Natural killer cell treated with Interleukin-12 subunit alpha and Interleukin-12 subunit beta and Interleukin-15 and Interleukin-18, amount 100 ng/mL, for 72 hours (primary cell): ENCODE measurements around the gene TOX3. TPM values are rescaled to one million over a fixed set of nuclear protein-coding genes. Genes with fewer than 3 reads are reported as not detected.

Experiments
- ATAC-seq, 2 donors: fragments of 150-1000 bp; cut with Tn5 transposase in 1 of 2; sonication (Bioruptor Pico), chemical (Tn5 transposase) in 1 of 2; 2 replicates each; pipeline ENCODE4 v1.10.0; 2021
- DNase-seq: peaks from one replicate; pipeline ENCODE4 v3.0.0; 2022; ENCODE audit warnings: low spot score
- H3K27ac Mint-ChIP-seq, 2 donors: 1 replicate in 1 of 2; 2 replicates in 1 of 2; pipeline ENCODE4 v1.8.0; 2022; ENCODE audit warnings: mixed read lengths in 2 of 2, mild to moderate bottlenecking in 1 of 2, moderate library complexity in 1 of 2
- H3K27me3 Mint-ChIP-seq, 2 donors: 1 replicate in 1 of 2; 2 replicates in 1 of 2; pipeline ENCODE4 v1.8.0; 2022; ENCODE audit warnings: mixed read lengths in 2 of 2
- H3K36me3 Mint-ChIP-seq: one replicate; pipeline ENCODE4 v1.8.0; 2022; ENCODE audit warnings: mixed read lengths
- H3K4me1 Mint-ChIP-seq, 2 donors: 1 replicate in 1 of 2; 2 replicates in 1 of 2; pipeline ENCODE4 v1.8.0; 2022; ENCODE audit warnings: low read depth in 2 of 2, mixed read lengths in 2 of 2, mild to moderate bottlenecking in 1 of 2
- H3K4me3 Mint-ChIP-seq: one replicate; pipeline ENCODE4 v1.8.0; 2022; ENCODE audit warnings: mixed read lengths
- H3K9me3 Mint-ChIP-seq: 2 replicates; pipeline ENCODE4 v1.8.0; 2022; ENCODE audit warnings: mixed read lengths
- total RNA-seq, 2 donors: library from RNA; stranded (reverse); gene quantifications; one replicate each; pipeline ENCODE4 v1.2.3, GENCODE V29; 2022

Gene TOX3
- total RNA-seq, result not detected

DNA sequence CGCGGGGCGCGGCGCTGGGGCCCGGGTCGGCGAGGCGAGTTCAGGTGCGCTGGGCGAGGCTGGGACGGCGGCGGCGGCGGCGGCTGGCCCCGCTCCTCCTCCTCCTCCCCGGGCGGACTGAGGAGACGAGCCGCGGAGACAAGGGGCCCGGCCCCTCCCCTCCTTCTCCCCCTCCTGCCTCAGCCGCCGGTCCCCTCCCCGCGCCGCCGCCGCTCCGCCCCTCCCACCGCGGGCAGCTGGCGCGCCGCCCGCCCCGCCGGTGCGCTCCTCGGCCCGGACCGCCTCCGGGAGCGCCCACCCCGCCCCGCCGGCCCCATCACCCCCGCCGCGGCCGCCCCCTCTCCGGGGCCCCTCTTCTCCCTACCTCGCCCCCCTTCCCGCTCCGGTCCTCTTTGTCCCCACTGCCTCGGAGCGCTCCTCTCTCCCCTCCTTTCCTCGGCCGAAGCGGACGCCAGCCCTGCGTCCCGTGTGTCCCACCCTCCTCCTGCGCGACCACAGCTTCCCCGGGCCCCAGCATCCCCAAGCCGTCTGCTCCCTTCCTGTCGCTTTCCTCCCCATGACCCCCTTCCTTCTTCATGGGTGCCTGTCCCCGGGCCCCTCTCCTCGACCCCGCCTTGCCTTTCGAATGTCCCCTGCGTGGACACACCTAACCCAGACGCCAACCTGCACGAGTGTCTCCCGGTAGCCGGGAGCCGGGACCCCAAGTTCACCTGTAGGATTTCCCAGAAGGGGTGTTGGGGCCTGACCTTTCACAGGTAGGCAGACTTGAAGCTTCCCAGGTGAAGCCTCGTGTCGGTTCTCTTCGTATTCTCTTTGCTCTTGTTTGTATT, at the start of gene TOX3:
TSS of gene TOX3 (minus strand) at position 140 of the 830 bp plus-strand sequence. CDS start 420 bp downstream, outside the sequence.
- DNase-seq (no peak), ATAC-seq (no peak)
- H3K9me3 Mint-ChIP-seq, result no peaks in the 10 kb centered on the region
- no peak within 1 kb of the TSS for H3K4me3 Mint-ChIP-seq
- H3K36me3 Mint-ChIP-seq, result no peaks in the 10 kb centered on the region
- H3K27ac Mint-ChIP-seq, result no peak within 1 kb of the TSS
- no peaks in the 10 kb centered on the region for H3K4me1 Mint-ChIP-seq
- H3K27me3 Mint-ChIP-seq, result peaks cover 23 to 42% of the 10 kb centered on the region in 2 donors

DNA sequence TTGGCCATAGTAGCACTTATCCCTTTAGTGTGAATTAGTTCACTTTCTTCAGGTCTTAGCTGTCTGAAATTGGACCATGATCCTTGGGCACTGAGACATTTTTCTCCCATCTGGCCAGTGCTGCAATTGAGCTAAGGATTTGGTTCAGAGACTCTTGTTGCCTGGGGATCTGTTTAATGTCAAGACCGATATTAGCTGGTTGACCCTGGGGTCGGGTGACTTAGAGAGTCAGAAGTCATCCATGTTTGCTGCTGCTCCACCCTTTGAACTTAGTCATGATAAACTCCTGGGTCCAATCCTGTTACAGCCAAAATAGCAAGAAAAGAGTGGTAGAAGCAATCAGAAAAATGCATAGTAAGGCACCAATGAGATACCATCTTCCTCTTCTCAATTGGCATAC, 45.8 kb upstream of the TOX3 start:
- ATAC-seq (no peak), DNase-seq (no peak)
- no peaks in the 10 kb centered on the region for H3K36me3 Mint-ChIP-seq
- no peak overlapping the region for H3K27ac Mint-ChIP-seq
- peaks cover 3% of the 10 kb centered on the region for H3K9me3 Mint-ChIP-seq
- H3K27me3 Mint-ChIP-seq, result no peaks in the 10 kb centered on the region
- no peak overlapping the region for H3K4me3 Mint-ChIP-seq
- no peaks in the 10 kb centered on the region for H3K4me1 Mint-ChIP-seq

DNA sequence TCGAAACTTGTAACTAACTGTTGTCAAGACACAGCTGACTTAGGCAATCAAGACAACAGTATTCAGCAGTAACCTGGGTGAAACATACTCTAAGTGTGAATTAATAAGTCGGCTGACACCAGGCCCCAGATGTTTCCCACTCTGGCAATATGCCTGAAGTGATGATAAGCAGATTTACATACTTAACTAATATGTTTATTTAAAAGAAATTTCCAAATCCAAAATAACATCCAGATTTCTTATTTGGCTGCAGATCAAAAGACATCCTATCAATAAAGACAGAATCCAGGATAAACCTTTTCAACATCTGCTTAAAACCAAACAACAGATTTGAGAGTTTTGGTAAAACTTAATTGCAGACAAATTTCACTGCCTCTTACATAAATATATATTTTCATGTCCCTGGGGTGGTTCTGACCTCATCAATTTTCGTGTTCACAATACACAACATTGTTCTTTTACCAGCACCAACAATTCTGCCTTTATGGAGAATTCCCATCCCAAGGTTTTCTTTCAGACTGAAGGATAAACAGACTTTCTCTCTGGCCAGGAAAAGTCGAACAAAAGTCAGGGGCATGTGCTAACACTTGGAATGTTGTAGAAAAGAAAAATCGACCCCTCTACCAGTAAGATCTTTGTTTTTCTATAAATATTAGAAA, 45.1 kb upstream of the TOX3 start:
- no peak for ATAC-seq
- Mint-ChIP-seq H3K4me3 (no peak overlapping the region), H3K27me3 (no peaks in the 10 kb centered on the region), H3K4me1 (no peaks in the 10 kb centered on the region), H3K9me3 (peaks cover 3% of the 10 kb centered on the region), H3K36me3 (no peaks in the 10 kb centered on the region), H3K27ac (no peak overlapping the region)
- no peak for DNase-seq

DNA sequence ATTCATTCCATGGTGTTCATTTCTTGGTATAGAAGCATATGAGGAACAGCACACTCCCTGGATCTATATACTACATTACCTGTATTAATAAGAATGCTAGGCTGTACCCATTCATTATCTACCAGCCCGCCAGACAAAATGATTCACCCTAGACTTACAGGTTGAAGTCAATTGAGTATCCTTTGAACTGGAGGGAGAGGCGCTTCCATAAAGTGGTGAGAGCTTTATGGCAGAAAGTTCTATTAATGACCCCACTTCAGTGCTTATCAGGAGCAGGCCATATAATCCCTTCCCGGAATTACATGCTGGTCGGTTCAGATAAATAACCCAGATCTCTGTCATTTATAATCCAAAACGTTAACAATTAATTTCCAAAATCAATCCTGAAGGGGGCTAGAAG, 44.5 kb upstream of the TOX3 start:
- Mint-ChIP-seq H3K9me3 (peaks cover 3% of the 10 kb centered on the region), H3K27ac (no peak overlapping the region), H3K27me3 (no peaks in the 10 kb centered on the region), H3K4me1 (no peaks in the 10 kb centered on the region), H3K36me3 (no peaks in the 10 kb centered on the region), H3K4me3 (no peak overlapping the region)
- DNase-seq (no peak), ATAC-seq (no peak)

DNA sequence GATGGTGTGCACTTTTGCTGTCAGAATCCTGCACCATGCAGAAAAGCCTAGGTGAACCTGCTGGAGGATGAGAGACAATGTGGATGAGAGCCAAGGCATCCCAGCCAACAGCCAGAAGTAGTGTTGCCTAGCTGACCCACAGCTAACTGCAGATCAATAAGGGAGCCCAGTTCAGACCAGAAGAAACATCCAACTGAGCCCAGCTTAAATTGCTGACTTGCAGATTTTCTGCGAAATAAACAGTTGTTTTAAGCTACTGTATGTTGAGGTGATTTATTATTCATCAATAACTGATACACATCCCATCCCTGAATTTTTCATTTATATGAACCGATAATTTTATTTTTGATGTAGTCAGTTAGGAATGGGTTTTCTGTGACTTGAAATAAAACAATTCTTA, 39.2 kb upstream of the TOX3 start:
- ATAC-seq, result no peak
- Mint-ChIP-seq H3K27me3 (no peaks in the 10 kb centered on the region), H3K9me3 (peaks cover 9% of the 10 kb centered on the region), H3K27ac (no peak overlapping the region), H3K36me3 (no peaks in the 10 kb centered on the region), H3K4me1 (no peaks in the 10 kb centered on the region), H3K4me3 (no peak overlapping the region)
- no peak for DNase-seq

DNA sequence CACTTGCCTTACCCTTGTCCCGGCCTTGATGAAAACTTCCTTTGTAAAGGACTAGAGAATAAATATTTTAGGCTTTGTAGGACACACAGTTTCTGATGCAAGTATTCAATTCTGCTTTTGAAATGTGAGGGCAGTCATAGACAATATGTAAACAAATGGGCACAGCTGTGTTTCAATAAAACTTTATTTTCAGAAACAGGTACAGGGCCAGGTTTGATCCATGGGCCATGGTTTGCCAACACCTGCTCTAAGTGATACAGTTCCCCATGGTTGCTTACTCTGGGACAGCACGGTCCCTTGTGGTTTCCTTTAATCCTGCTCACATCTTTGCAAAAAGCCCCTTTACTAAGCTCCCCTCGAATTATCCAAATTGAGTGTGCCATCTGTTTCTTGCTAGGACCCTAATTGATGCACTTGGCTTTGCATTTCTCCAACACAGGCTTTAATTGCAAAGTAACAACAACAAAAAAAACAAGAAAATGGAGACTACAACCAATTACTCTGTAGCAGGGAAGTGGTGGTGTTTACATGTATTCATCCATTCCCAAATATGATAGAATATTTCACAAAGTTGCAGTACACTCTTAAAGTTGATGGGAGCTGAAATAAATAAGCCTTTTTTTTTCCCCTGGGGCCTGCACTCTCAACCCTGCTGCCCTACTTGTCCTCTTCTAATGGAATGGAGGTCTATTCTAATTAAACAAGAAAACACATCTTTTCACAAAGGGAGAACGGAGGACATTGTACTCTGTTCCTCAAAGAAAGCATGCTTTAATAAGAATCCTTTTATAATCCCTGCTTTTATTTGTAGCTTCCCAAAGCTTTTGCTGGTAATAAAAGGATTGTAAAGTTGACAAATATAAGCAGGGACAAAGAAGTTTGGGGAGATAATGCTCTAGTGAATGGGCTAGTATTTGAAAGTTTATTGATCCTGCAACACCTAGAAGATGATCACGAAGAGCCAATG, 37.7 kb upstream of the TOX3 start:
- Mint-ChIP-seq H3K36me3 (no peaks in the 10 kb centered on the region), H3K27ac (no peak overlapping the region)
- ATAC-seq, result no peak

DNA sequence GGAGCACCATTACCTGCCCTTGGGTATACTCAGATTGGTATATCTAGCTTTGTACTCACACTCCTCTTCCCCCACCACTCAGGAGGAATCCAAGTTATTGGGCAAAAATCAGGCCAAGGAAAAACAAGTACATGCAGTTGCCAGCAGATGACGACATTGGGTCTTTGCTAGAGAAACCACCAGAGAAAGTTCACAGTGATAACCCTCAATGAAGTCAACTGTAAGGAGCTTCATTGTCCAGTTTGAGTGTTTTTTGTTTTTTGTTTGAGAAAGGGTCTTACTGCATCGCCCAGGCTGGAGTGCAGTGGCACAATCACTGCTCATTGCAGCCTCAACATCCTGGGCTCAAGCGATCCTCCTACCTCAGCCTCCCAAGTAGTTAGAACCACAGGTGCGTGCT, 34.6 kb upstream of the TOX3 start:
- no peaks in the 10 kb centered on the region for H3K27me3 Mint-ChIP-seq
- no peak for ATAC-seq
- no peaks in the 10 kb centered on the region for H3K36me3 Mint-ChIP-seq
- H3K4me3 Mint-ChIP-seq, result no peak overlapping the region
- H3K4me1 Mint-ChIP-seq, result no peaks in the 10 kb centered on the region
- peaks cover 11% of the 10 kb centered on the region for H3K9me3 Mint-ChIP-seq
- no peak for DNase-seq
- H3K27ac Mint-ChIP-seq, result no peak overlapping the region

More for the DNA sequence above, 37.7 kb upstream of the TOX3 start:
- H3K27me3 Mint-ChIP-seq, result no peaks in the 10 kb centered on the region
- no peak for DNase-seq
- H3K4me1 Mint-ChIP-seq, result no peaks in the 10 kb centered on the region
- H3K9me3 Mint-ChIP-seq, result peaks cover 6% of the 10 kb centered on the region
- no peak overlapping the region for H3K4me3 Mint-ChIP-seq

DNA sequence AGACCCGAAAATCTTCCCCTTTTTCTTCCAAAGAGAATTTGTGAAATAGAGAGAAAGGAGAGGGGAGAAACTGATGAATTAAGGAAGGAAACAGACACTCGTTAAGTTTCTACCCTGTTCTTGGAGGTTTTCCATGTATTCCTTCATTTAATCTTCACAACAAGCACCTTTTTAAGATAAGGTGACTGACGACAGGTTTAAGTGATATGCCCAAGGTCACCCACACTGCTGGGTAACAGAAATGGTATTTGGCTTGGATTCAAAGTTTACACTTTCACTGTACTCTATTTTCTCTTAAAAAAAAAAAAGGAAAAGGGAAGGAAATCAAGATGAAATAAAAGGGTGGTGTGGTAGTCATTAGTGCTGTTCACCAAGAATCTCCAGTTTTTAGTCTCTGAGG, 33.5 kb upstream of the TOX3 start:
- Mint-ChIP-seq H3K36me3 (no peaks in the 10 kb centered on the region), H3K4me3 (no peak overlapping the region), H3K9me3 (peaks cover 8% of the 10 kb centered on the region), H3K4me1 (no peaks in the 10 kb centered on the region), H3K27me3 (no peaks in the 10 kb centered on the region), H3K27ac (no peak overlapping the region)
- no peak for DNase-seq
- ATAC-seq, result no peak

DNA sequence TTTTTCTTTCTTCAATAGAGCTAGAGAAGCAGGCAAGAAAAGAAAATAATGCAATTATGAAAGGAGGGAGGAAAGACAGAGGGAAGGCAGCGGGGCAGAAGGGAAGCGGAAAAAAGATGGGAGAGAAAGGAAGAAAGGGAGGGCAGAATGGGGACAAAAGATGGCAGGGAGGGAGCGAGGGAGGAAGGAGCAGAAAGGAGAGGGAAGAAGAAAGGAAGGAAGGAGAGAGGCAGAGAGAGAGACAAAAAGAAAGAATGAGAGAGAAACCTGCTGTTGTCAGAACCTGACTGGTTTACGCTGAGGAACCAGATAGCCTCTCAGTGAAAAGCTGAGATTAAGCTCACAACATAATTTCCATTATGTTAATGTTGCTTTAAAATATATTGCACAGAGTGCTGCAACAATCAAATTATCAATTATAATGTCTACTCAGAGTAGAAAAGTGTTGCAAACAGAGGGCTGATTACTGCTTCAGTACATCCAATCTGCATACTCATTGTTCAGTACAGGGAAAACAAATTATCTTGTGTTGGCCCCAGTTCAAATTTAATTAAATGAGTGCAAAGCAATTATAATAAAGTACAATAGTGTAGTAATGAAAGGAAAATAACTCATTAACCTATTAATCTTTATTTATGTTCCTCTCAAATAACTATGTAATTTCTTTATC, 32.0 kb upstream of the TOX3 start:
- Mint-ChIP-seq H3K36me3 (no peaks in the 10 kb centered on the region), H3K9me3 (peaks cover 8% of the 10 kb centered on the region), H3K27ac (no peak overlapping the region), H3K27me3 (no peaks in the 10 kb centered on the region), H3K4me1 (no peaks in the 10 kb centered on the region), H3K4me3 (no peak overlapping the region)
- ATAC-seq (no peak), DNase-seq (no peak)

DNA sequence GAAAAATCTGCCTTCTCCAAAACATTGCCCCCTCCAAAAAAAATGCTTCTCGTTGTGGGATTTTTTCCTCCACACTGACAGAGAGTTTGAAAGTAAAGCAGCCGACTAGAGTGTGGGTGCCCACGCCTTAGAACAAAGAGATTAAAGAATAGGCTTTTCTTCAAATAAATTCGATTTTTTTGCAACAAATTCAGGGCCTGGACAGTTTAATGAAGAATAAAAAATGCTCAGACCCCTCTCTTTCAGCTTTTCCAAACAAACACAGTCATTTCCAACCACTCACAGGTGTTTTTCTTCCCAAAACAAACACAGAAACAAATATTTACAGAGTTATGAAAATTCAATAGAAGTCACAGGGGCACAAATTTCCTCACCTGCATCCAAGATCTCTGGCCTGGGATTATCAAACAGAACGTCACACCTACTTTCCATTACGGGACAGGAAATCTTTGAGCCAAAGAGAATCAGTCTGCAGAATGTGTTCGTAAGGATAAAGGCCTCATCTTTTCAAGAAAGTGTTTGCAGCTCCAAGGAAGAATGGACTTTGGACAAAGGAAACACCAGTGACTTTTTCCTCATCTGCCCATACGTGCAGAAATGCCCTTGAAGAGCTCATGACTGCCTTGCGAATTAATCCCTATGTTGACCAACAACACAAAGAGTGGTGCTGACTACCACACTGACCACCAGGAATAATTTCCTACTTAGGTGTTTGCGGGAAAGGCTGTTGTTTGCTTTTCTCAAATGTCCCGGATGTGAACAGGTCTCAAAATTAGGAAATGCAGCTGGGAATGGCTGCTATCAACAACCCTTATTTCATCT, 31.3 kb upstream of the TOX3 start:
- ATAC-seq, result no peak
- H3K9me3 Mint-ChIP-seq, result peaks cover 10% of the 10 kb centered on the region
- H3K4me1 Mint-ChIP-seq, result no peaks in the 10 kb centered on the region
- H3K27me3 Mint-ChIP-seq, result no peaks in the 10 kb centered on the region
- no peak for DNase-seq
- H3K27ac Mint-ChIP-seq, result no peak overlapping the region
- H3K4me3 Mint-ChIP-seq, result no peak overlapping the region
- no peaks in the 10 kb centered on the region for H3K36me3 Mint-ChIP-seq

DNA sequence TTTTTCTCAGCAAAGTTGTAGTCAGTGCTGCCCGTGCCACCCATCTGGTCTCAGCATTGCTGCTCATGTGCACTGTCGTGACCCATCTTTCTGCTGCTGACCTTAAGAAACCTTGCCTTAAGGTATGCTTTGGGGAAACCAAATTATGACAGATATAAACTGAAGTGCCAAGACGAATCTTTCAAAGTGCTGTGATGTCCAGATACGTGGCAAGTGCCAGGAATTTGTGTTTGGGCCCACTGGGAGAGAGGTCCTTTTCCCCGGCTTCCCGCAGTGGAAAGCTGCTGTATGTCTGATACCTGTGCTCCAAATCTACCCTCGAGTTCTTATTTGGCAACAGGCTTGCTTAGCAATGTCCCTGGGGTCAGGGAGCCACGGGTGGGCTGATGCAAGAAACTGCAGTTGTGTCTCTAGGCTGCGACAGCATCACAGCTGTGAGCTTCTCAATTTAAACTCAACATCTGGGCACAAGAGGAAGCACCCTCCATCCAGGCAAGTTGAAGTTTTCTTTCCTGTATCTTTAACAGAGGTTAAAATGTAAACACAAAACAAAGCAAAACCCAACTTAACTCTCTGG, 30.3 kb upstream of the TOX3 start:
- H3K4me1 Mint-ChIP-seq, result no peaks in the 10 kb centered on the region
- ATAC-seq, result no peak
- H3K36me3 Mint-ChIP-seq, result no peaks in the 10 kb centered on the region
- no peak overlapping the region for H3K27ac Mint-ChIP-seq
- peaks cover 14% of the 10 kb centered on the region for H3K9me3 Mint-ChIP-seq
- no peak overlapping the region for H3K4me3 Mint-ChIP-seq
- no peak for DNase-seq
- no peaks in the 10 kb centered on the region for H3K27me3 Mint-ChIP-seq

DNA sequence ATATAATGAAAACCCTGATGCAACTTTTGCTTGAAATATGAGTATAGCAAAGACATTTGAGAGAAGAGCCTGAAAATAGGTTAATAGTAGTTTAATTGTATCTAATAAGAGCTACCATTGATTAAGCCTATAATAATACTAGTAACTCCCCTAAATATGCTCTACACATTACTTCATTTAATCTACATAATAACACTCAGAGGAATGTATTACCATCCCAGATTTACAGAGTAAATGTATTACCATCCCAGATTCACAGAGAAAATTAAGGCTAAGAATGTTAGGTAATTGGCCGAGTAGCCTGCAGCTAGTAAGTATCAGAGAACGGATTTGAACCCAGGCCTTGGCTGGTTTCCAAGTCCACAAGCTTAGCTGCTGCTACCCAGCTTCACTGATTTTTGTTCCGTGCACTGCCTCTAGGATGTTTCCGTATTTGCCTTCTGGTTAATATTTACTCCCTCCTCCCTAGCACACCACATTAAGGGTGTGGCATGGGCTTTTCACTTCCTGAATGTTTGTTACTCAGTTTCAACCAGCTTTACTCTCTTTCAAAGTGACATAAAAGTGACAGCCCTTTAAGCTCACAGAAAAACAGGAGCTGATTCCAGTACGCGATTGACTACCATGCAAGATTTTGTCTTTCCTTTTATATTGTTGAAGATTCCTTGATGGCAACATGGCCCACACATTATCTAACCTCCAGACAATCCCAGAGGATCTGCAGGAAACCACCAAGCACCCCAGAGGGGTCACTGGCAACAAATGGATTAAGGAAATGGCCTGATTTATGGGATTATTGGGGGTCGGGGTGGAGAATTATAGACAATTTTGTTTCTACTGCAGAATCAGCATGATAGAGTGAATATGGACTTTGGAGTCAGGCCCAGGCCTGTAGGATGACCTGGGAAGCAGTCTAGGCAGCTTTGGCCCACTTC, 26.7 kb upstream of the TOX3 start:
- DNase-seq (no peak), ATAC-seq (no peak)
- H3K4me1 Mint-ChIP-seq, result no peaks in the 10 kb centered on the region
- no peak overlapping the region for H3K4me3 Mint-ChIP-seq
- H3K27ac Mint-ChIP-seq, result no peak overlapping the region
- no peaks in the 10 kb centered on the region for H3K36me3 Mint-ChIP-seq
- H3K9me3 Mint-ChIP-seq, result peaks cover 14% of the 10 kb centered on the region
- H3K27me3 Mint-ChIP-seq, result no peaks in the 10 kb centered on the region
